ENCODE data around the gene ATP2A1. TPM values are rescaled to one million over a fixed set of nuclear protein-coding genes. Genes with fewer than 3 reads are reported as not detected.
"Not testable (repeated sequence)": the region's sequence is repeated elsewhere in the genome, so short reads cannot be mapped to it uniquely, and the experiment has no call there.

Gene ATP2A1
- total RNA-seq, 1 experiment from 2014 or later = 10.7 TPM

DNA sequence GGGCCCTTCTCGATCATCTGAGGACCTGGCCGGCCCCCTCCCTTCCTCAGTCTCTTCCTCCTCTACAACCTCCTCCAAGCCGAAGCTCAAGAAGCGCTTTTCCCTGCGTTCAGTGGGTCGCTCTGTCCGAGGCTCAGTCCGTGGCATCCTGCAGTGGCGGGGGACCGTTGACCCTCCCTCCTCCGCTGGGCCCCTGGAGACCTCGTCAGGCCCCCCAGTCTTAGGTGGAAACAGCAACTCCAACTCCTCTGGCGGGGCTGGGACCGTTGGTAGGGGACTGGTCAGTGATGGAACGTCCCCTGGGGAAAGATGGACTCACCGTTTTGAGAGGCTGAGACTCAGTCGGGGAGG lies 11.9 kb upstream of the ATP2A1 start:
- Histone ChIP-seq H3K9me3 (ENCODE audit: insufficient read depth, low read depth) (no peaks in the 10 kb centered on the region), H3F3A (ENCODE audit: insufficient read depth, low read depth) (peaks cover 7% of the 10 kb centered on the region; the same call in 1 of the 2 replicates), H4K20me1 (ENCODE audit: insufficient read depth) (peaks cover 11% of the 10 kb centered on the region; the same call in 1 of the 2 replicates), H3K9me2 (ENCODE audit: insufficient read depth) (no peaks in the 10 kb centered on the region), H3K4me2 (no peak overlapping the region), H3K4me1 (replicated peaks; ENCODE audit: insufficient read depth) (peaks cover 20% of the 10 kb centered on the region), H3K36me3 (ENCODE audit: low read depth) (0 out of 2 replicates have a peak, but pooled peaks cover 11% of the 10 kb centered on the region), H3K4me3 (no peak overlapping the region), H3K79me2 (ENCODE audit: low read depth) (peaks cover 41% of the 10 kb centered on the region), H3K27ac (no peak overlapping the region), H2AFZ (no peak overlapping the region), H3K27me3 (ENCODE audit: insufficient read depth, low read depth) (no peaks in the 10 kb centered on the region)
- TF ChIP-seq, protein P1, sequence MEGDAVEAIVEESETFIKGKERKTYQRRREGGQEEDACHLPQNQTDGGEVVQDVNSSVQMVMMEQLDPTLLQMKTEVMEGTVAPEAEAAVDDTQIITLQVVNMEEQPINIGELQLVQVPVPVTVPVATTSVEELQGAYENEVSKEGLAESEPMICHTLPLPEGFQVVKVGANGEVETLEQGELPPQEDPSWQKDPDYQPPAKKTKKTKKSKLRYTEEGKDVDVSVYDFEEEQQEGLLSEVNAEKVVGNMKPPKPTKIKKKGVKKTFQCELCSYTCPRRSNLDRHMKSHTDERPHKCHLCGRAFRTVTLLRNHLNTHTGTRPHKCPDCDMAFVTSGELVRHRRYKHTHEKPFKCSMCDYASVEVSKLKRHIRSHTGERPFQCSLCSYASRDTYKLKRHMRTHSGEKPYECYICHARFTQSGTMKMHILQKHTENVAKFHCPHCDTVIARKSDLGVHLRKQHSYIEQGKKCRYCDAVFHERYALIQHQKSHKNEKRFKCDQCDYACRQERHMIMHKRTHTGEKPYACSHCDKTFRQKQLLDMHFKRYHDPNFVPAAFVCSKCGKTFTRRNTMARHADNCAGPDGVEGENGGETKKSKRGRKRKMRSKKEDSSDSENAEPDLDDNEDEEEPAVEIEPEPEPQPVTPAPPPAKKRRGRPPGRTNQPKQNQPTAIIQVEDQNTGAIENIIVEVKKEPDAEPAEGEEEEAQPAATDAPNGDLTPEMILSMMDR (conservative IDR thresholded peaks at IDR 0.05) = no peak
- no peak for TF ChIP-seq EZH2 (IDR thresholded peaks at IDR 0.05; ENCODE audit: low read depth)
- DNase-seq = no peak
- CTCF ChIA-PET = interaction anchor here (1.0 kb wide), 1 partner anchor 57 kb away, joined by 13 read pairs; no protein-coding TSS in a partner anchor
- POLR2A ChIA-PET (ENCODE audit: unreplicated experiment) = interaction anchor here (0.7 kb wide), 1 partner anchor 1632 kb away, joined by 4 read pairs; no protein-coding TSS in a partner anchor
- intact Hi-C loops (cut with micrococcal nuclease; ENCODE audit: unreplicated experiment) = no loop called here
- BruUV-seq (replicated peaks) = no TSS peak

DNA sequence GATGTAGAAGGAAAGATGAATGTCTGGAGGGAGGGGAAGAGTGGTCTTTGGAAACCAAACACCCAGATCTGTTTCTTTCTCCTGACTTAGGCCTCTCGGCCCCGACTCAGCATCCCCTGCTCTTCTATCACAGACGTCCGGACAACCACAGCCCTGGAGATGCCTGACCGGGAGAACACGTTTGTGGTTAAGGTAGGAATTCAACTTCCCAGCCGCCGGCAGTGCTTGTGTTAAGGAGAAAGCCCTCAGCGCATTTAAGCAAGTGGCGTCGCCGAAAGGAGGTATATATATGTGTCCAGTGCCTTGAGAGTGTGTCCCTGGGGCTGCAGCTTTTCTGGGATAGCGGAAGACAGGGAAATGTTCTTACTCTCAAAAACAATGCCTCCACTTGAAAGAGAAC lies 11.0 kb upstream of the ATP2A1 start:
- Histone ChIP-seq H3K79me2 (ENCODE audit: low read depth) (peaks cover 33% of the 10 kb centered on the region), H3K9me3 (ENCODE audit: insufficient read depth, low read depth) (no peaks in the 10 kb centered on the region), H3K27ac (no peak overlapping the region), H4K20me1 (ENCODE audit: insufficient read depth) (peaks cover 11% of the 10 kb centered on the region; the same call in 1 of the 2 replicates), H3K4me1 (replicated peaks; ENCODE audit: insufficient read depth) (peaks cover 14% of the 10 kb centered on the region), H3K4me3 (no peak overlapping the region), H3F3A (ENCODE audit: insufficient read depth, low read depth) (peaks cover 7% of the 10 kb centered on the region; the same call in 1 of the 2 replicates), H3K4me2 (no peak overlapping the region), H2AFZ (no peak overlapping the region), H3K9me2 (ENCODE audit: insufficient read depth) (no peaks in the 10 kb centered on the region), H3K36me3 (ENCODE audit: low read depth) (0 out of 2 replicates have a peak, but pooled peaks cover 11% of the 10 kb centered on the region), H3K27me3 (ENCODE audit: insufficient read depth, low read depth) (no peaks in the 10 kb centered on the region)
- ChIA-PET CTCF (interaction anchor here (0.5 kb wide), 1 partner anchor 136 kb away, joined by 4 read pairs; no protein-coding TSS in a partner anchor), POLR2A (ENCODE audit: unreplicated experiment) (interaction anchor here (0.7 kb wide), 1 partner anchor 20 kb away, joined by 8 read pairs; no protein-coding TSS in a partner anchor)
- no peak for TF ChIP-seq EZH2 (IDR thresholded peaks at IDR 0.05; ENCODE audit: low read depth)
- TF ChIP-seq, protein P1 (conservative IDR thresholded peaks at IDR 0.05) = no peak
- intact Hi-C loops (cut with micrococcal nuclease; ENCODE audit: unreplicated experiment) = no loop called here
- no peak for DNase-seq
- BruUV-seq (replicated peaks) = no TSS peak

DNA sequence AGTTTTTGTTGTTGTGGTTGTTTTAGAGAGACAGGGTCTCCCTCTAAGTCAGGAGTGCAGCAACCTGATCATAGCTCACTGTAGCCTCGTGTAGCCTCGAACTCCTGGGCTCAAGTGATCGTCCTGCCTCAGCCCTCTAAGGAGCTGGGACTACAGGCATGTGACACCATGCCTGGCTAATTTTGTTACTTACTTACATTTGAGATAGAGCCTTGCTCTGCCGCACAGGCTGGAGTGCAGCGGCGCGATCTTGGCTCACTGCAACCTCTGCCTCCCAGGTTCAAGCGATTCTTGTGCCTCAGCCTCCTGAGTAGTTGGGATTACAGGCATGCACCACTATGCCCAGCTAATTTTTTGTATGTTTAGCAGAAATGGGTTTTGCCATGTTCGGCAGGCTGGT lies 10.6 kb upstream of the ATP2A1 start:
- H3K36me3 ChIP-seq (ENCODE audit: low read depth) = 0 out of 2 replicates have a peak, but pooled peaks cover 11% of the 10 kb centered on the region
- intact Hi-C loops (cut with micrococcal nuclease; ENCODE audit: unreplicated experiment); H3K9me3 ChIP-seq (ENCODE audit: insufficient read depth, low read depth); H3K9me2 ChIP-seq (ENCODE audit: insufficient read depth); H3K27ac ChIP-seq; DNase-seq; H3F3A ChIP-seq (ENCODE audit: insufficient read depth, low read depth); H3K27me3 ChIP-seq (ENCODE audit: insufficient read depth, low read depth); H3K4me3 ChIP-seq; H2AFZ ChIP-seq; BruUV-seq (replicated peaks); H3K4me2 ChIP-seq: not testable (repeated sequence)
- peaks cover 14% of the 10 kb centered on the region; the same call in 1 of the 2 replicates for H4K20me1 ChIP-seq (ENCODE audit: insufficient read depth)
- ChIA-PET POLR2A (ENCODE audit: unreplicated experiment) (interaction anchor here (0.7 kb wide), 1 partner anchor 19 kb away, joined by 8 read pairs; no protein-coding TSS in a partner anchor), CTCF (interaction anchor here (0.5 kb wide), 1 partner anchor 135 kb away, joined by 4 read pairs; no protein-coding TSS in a partner anchor)
- peaks cover 11% of the 10 kb centered on the region for H3K4me1 ChIP-seq (replicated peaks; ENCODE audit: insufficient read depth)
- peaks cover 29% of the 10 kb centered on the region for H3K79me2 ChIP-seq (ENCODE audit: low read depth)
